Right lobe of liver (tissue), 6 donors: ENCODE data around the gene MUC5AC. TPM values are rescaled to one million over a fixed set of nuclear protein-coding genes. Genes with fewer than 3 reads are reported as not detected.
A peak's percentile ranks its signal among the peaks of the same experiment; 100 is the strongest.

Experiments
- ATAC-seq, 4 donors: fragments of 200-7000 bp; cut with Tn5 transposase; one replicate each; pipeline ENCODE4 v1.9.1; 2020; ENCODE audit warnings: mild to moderate bottlenecking in 4 of 4, moderate library complexity in 4 of 4
- DNase-seq, 3 donors: peaks; one replicate each; pipeline ENCODE4 v3.0.0-alpha.2; 2020
- H3K27ac ChIP-seq, 3 donors: fragments of 200-600 bp; one replicate each; pipeline ENCODE4 v1.8.0; 2022
- H3K27me3 ChIP-seq, 2 donors: fragments of 200-600 bp; one replicate each; pipeline ENCODE4 v1.8.0; 2022
- H3K36me3 ChIP-seq, 4 donors: fragments of 200-600 bp; sonication (generic) in 1 of 4; one replicate each; pipeline versions ENCODE4 v1.5.1 to v1.8.0; 2017 to 2022; ENCODE audit warnings: control low read depth in 1 of 4
- H3K4me1 ChIP-seq, 4 donors: fragments of 200-600 bp; sonication (generic) in 1 of 4; one replicate each; pipeline versions ENCODE4 v1.5.1 to v1.8.0; 2017 to 2022; ENCODE audit warnings: control low read depth in 1 of 4
- H3K4me3 ChIP-seq, 3 donors: fragments of 200-600 bp; one replicate each; pipeline ENCODE4 v1.8.0; 2022
- H3K9me3 ChIP-seq, 4 donors: fragments of 200-600 bp; sonication (generic) in 1 of 4; one replicate each; pipeline versions ENCODE4 v1.5.1 to v1.8.0; 2017 to 2022; ENCODE audit warnings: control low read depth in 1 of 4
- POLR2A ChIP-seq: fragments of 450-650 bp; IDR thresholded peaks from one replicate; pipeline ENCODE4 v1.6.1; 2017; ENCODE audit warnings: antibody characterized with exemption, mild to moderate bottlenecking
- WGBS: methylation state at CpG from one replicate; pipeline ENCODE4 v1.1.6; 2018; ENCODE audit warnings: low coverage, low lambda C conversion rate; ENCODE audit not compliant: insufficient coverage; ENCODE audit errors: missing lambda C conversion rate; 5-methylcytosine and 5-hydroxymethylcytosine counted together
- intact Hi-C, 2 donors: fragments of 100-400 bp; cut with DNase I; formaldehyde crosslinking; loops; one replicate each; pipeline versions ENCODE4 v1.11.2 to v1.14.1; 2022
- total RNA-seq, 6 experiments: library from RNA; depleted of rRNA in 2 of 6; stranded (reverse); fragments of >200 nt in 2 of 6; fragmentation: NEBNext Ultra II Directional in 3 of 6; extraction: Animal tissue kit (Norgen Biotek cat#: 25700) in 3 of 6; gene quantifications; one replicate each; pipeline versions ENCODE4 v1.1.0 to v1.2.4, GENCODE V29; 2016 to 2023
- TF ChIP-seq, protein P1 (sequence below), 4 donors: fragments of 200-600 bp in 3 of 4; fragments of 450-650 bp in 1 of 4; IDR thresholded peaks; one replicate each; pipeline versions ENCODE4 v1.5.1 to v1.8.0; 2016 to 2022; ENCODE audit warnings: antibody characterized with exemption in 4 of 4, mild to moderate bottlenecking in 2 of 4
- donor health status: DM: no; HTN: yes; CAD: no.
- donor health status: DM: no; HTN: no; CAD: no.
- donor health status: DM: no; HTN: no; CAD: no.
- donor health status: DM: no; HTN: yes; CAD: no.
- donor health status: DM: no; HTN: yes; CAD: no.

The MUC5AC gene
- total RNA-seq, 6 experiments from 2014 or later, result not detected

- no peaks in the 10 kb centered on the region for H3K27me3 ChIP-seq
- no peak overlapping the region for H3K27ac ChIP-seq
- WGBS, result 60% methylated on average over 1 of the region's 34 CpGs
- H3K9me3 ChIP-seq, result no peaks in the 10 kb centered on the region
- H3K4me3 ChIP-seq, result no peak overlapping the region
- H3K4me1 ChIP-seq, result no peaks in the 10 kb centered on the region
- ATAC-seq, result no peak
- intact Hi-C loops, result loop anchor here in 1 of 2 donors (5.0 kb wide), 1 partner anchor 310 kb away; no protein-coding TSS in a partner anchor
- TF ChIP-seq POLR2A, result no peak
- TF ChIP-seq, protein P1, sequence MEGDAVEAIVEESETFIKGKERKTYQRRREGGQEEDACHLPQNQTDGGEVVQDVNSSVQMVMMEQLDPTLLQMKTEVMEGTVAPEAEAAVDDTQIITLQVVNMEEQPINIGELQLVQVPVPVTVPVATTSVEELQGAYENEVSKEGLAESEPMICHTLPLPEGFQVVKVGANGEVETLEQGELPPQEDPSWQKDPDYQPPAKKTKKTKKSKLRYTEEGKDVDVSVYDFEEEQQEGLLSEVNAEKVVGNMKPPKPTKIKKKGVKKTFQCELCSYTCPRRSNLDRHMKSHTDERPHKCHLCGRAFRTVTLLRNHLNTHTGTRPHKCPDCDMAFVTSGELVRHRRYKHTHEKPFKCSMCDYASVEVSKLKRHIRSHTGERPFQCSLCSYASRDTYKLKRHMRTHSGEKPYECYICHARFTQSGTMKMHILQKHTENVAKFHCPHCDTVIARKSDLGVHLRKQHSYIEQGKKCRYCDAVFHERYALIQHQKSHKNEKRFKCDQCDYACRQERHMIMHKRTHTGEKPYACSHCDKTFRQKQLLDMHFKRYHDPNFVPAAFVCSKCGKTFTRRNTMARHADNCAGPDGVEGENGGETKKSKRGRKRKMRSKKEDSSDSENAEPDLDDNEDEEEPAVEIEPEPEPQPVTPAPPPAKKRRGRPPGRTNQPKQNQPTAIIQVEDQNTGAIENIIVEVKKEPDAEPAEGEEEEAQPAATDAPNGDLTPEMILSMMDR (IDR thresholded peaks at IDR 0.05), result no peak
- no peaks in the 10 kb centered on the region for H3K36me3 ChIP-seq
- DNase-seq, result peak; percentile 17 to 48 (median 42)
Observed at GRCh38 chr11:1207401-1208143, 49.8 kb downstream of the MUC5AC start.

DNA sequence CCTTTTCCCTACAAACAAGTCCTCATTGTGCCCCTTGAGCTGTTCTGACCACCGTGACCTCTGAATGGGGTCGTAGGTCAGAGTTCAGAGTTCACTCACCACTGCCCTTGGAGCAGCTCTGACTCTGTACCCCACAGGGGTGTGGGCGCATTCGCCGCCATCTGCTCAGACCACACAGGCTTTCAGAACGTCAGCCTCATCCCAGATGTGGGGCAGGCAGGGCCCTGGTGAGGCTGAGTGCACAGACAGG lies 50.3 kb downstream of the MUC5AC start:
- no peak overlapping the region for H3K4me3 ChIP-seq
- H3K27me3 ChIP-seq, result no peaks in the 10 kb centered on the region
- ATAC-seq (no peak), DNase-seq (peak in 2 of 3 donors; percentile 31 to 48)
- no peaks in the 10 kb centered on the region for H3K36me3 ChIP-seq
- H3K27ac ChIP-seq, result no peak overlapping the region
- no peaks in the 10 kb centered on the region for H3K4me1 ChIP-seq
- TF ChIP-seq, protein P1 (IDR thresholded peaks at IDR 0.05), result no peak
- no peak for TF ChIP-seq POLR2A
- H3K9me3 ChIP-seq, result no peaks in the 10 kb centered on the region
- intact Hi-C loops, result loop anchor here in 1 of 2 donors (5.0 kb wide), 1 partner anchor 309 kb away; no protein-coding TSS in a partner anchor
- no CpG with 5 or more reads among the region's 6 CpGs for WGBS

DNA sequence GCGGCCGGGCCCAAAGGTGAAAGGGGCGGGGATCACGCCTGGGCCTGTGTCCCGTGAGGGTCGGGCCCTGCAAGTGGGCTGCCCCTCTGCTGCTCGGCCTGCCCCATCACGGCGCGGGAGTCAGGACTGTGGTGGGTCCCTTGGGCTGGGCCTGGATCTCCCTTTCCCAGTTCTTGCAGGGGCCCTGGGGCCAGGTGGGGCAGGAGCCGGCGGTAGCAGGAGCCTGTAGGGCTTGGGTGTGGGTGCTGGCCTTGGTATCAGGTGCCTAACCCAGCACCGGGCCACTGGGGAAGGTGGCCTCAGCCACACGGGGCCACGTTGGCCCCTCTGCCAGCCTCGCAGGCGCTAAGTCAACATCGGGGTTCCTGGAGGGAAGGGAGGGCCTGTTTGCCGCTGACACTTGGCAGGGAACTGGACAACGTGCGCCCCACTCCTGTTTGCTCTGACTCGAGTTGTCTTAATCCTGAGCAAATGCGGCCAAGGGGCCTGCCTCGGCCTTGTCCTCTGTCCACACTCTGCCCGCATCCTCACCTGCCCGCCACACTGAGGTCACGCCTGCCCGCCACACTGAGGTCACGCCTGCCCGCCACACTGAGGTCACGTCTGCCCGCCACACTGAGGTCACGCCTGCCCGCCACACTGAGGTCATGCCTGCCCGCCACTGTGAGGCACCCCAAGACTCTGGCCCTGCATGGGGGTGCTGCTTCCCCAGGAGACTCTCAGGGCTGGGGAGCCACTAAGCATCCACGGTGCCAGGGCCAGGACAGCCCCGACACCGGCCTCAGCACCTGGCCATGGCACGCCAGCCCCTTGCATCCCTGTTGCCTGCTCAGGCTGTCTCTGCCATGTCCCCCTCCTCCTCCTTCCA lies 50.9 kb downstream of the MUC5AC start:
- no peaks in the 10 kb centered on the region for H3K36me3 ChIP-seq
- H3K27ac ChIP-seq, result no peak overlapping the region
- H3K27me3 ChIP-seq, result no peaks in the 10 kb centered on the region
- no peaks in the 10 kb centered on the region for H3K4me1 ChIP-seq
- intact Hi-C loops, result loop anchor here in 1 of 2 donors (5.0 kb wide), 1 partner anchor 309 kb away; no protein-coding TSS in a partner anchor
- peak; percentile 14 to 58 (median 35) for DNase-seq
- no peak overlapping the region for H3K4me3 ChIP-seq
- 96% methylated on average over 4 of the region's 39 CpGs for WGBS
- TF ChIP-seq, protein P1 (IDR thresholded peaks at IDR 0.05), result no peak
- no peak for TF ChIP-seq POLR2A
- no peaks in the 10 kb centered on the region for H3K9me3 ChIP-seq
- no peak for ATAC-seq

DNA sequence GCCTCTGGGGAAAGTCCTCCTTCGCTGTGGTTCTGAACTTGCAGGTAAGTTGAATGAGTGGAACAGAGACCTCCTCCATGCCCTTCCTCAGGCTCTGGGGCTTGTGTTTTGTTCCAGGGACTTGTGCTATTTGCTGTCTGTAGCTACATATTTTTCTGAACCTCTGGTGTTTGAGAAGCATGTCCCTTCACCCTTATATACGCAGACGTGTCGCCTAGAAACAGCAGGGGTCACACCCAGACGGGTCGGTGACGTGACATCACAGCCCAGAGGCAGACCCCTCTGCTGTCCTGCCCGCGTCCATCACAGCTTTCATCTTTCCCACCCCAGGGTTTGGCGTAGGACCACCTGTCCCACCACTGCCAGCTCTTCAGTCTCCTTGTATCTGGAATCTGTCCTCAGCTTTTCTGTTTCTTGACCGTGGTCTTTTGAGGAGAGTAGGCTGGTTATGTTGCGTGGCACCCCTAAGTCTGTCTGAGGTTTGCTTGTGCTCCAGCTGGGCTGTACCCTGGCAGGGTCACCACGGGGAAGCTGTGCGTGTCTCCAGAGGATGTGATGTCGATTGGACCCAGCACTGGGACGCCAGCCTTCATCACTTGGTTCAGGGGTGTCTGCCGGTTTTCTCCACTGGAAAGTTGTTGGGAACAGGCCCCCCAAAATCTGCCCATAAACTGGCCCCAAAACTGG lies 51.8 kb downstream of the MUC5AC start:
- intact Hi-C loops, result loop anchor here in 1 of 2 donors (5.0 kb wide), 1 partner anchor 308 kb away; no protein-coding TSS in a partner anchor

More for the DNA sequence above, 51.8 kb downstream of the MUC5AC start:
- Histone ChIP-seq H3K4me3 (no peak overlapping the region), H3K27me3 (no peaks in the 10 kb centered on the region), H3K27ac (no peak overlapping the region), H3K9me3 (no peaks in the 10 kb centered on the region), H3K4me1 (no peaks in the 10 kb centered on the region), H3K36me3 (no peaks in the 10 kb centered on the region)
- TF ChIP-seq, protein P1 (IDR thresholded peaks at IDR 0.05), result no peak
- TF ChIP-seq POLR2A, result no peak
- DNase-seq (peak; percentile 6 to 51 (median 20)), ATAC-seq (no peak)
- WGBS, result 75% methylated on average over 7 of the region's 17 CpGs
